HepG2 (cell line): ENCODE measurements around the gene TMEM120A.

Experiments used
- ARID3A ChIP-seq: IDR thresholded peaks from 2 replicates; pipeline ENCODE4 v1.6.1; 2012; ENCODE audit warnings: low read depth, low read length, improper control_type of control experiment
- CEBPG ChIP-seq: IDR thresholded peaks from 2 replicates; pipeline ENCODE4 v1.6.1; 2016
- CTCF ChIP-seq: sonication (generic); formaldehyde crosslinking; IDR thresholded peaks from 2 replicates; pipeline ENCODE4 v1.5.0; 2020; ENCODE audit warnings: mild to moderate bottlenecking, missing genetic modification reagents, moderate library complexity
- E2F5 ChIP-seq: sonication (generic); formaldehyde crosslinking; conservative IDR thresholded peaks from 2 replicates; pipeline ENCODE4 v1.4.0; 2020; ENCODE audit warnings: missing genetic modification reagents
- POLR2A ChIP-seq, 2 experiments: IDR thresholded peaks; 2 replicates each; pipeline ENCODE4 v1.6.1; 2011; ENCODE audit warnings: low read depth in 2 of 2, low read length in 2 of 2, mild to moderate bottlenecking in 1 of 2, moderate library complexity in 1 of 2; ENCODE audit not compliant: insufficient read depth in 1 of 2
- SP1 ChIP-seq, 2 experiments: fragments of 450-650 bp in 1 of 2; sonication (generic) in 1 of 2; formaldehyde crosslinking in 1 of 2; IDR thresholded peaks; 2 replicates each; pipeline versions ENCODE4 v1.4.0 to v1.6.1; 2016 to 2020; ENCODE audit warnings: missing genetic modification reagents in 1 of 2
- YY1 ChIP-seq: IDR thresholded peaks from 2 replicates; pipeline ENCODE4 v1.6.1; 2011; ENCODE audit warnings: low read length, low read depth, moderate library complexity, mild to moderate bottlenecking; ENCODE audit not compliant: insufficient read depth, insufficient replicate concordance
- ZNF558 ChIP-seq: sonication (generic); formaldehyde crosslinking; IDR thresholded peaks from 2 replicates; pipeline ENCODE4 v1.9.0; 2022; ENCODE audit warnings: mild to moderate bottlenecking, missing genetic modification reagents, borderline replicate concordance
- ZNF784 ChIP-seq: sonication (generic); formaldehyde crosslinking; IDR thresholded peaks from 2 replicates; pipeline ENCODE4 v1.5.1; 2020; ENCODE audit warnings: missing genetic modification reagents, mild to moderate bottlenecking, borderline replicate concordance

DNA sequence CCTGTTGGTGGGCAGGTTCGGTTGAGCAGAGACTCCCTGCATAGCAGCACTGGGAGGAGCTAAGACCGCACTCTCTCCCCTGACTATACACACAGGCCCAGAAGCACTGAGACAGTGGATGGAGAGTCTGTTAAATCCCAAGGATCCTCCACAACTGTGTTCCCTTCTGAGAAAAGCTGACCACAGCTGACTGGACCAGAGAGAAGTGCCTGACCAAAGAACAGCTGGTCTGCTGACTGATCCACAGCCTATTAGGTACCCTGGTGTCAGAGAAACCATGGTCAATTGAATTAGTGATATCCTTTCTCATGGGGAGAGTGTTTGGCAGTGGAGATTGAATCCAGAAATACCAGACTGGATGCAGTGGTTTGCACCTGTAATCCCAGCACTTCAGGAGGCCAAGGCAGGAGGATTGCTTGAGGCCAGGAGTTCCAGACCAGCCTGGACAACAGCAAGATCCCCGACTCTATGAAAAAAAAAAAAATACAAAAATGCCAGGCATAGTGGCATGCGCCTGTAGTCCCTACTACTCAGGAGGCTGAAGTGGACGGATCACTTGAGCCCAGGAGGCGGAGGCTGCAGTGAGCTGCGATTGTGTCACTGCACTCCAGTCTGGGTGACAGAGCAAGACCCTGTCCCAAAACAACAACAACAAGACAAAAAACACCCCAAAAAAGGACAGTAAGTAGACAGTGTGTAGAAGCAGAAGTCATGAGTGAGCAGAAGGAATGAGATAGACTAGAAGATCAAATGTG, 27.8 kb upstream of the TMEM120A start:
- TF ChIP-seq ARID3A (no peak), CTCF (CRISPR knock-in tag) (no peak), ZNF784 (CRISPR knock-in tag) (no peak), POLR2A (IDR thresholded peaks at IDR 0.05; ENCODE audit: insufficient read depth in 1 of 2, low read depth in 2 of 2, low read length in 2 of 2) (no peak), E2F5 (CRISPR knock-in tag) (no peak), CEBPG (CRISPR knock-in tag) (no peak), ZNF558 (no peak), SP1 (IDR thresholded peaks at IDR 0.05) (no peak), SP1 (CRISPR knock-in tag; IDR thresholded peaks at IDR 0.05) (no peak), YY1 (no peak)
